GM12891 (cell line): ENCODE data around the gene CDK19.

Experiments used
- PAX5 ChIP-seq: IDR thresholded peaks from 2 replicates; pipeline ENCODE4 v1.6.1; 2011; ENCODE audit warnings: low read length, moderate library complexity, mild to moderate bottlenecking; ENCODE audit not compliant: insufficient read depth, severe bottlenecking
- POLR2A ChIP-seq: IDR thresholded peaks from 2 replicates; pipeline ENCODE4 v1.6.1; 2011; ENCODE audit warnings: low read depth, low read length, control low read depth
- POLR2AphosphoS5 ChIP-seq: IDR thresholded peaks from 2 replicates; pipeline ENCODE4 v1.6.1; 2011; ENCODE audit warnings: low read depth, low read length, control low read depth
- TAF1 ChIP-seq: IDR thresholded peaks from 2 replicates; pipeline ENCODE4 v1.6.1; 2011; ENCODE audit warnings: low read depth, low read length, control low read depth

DNA sequence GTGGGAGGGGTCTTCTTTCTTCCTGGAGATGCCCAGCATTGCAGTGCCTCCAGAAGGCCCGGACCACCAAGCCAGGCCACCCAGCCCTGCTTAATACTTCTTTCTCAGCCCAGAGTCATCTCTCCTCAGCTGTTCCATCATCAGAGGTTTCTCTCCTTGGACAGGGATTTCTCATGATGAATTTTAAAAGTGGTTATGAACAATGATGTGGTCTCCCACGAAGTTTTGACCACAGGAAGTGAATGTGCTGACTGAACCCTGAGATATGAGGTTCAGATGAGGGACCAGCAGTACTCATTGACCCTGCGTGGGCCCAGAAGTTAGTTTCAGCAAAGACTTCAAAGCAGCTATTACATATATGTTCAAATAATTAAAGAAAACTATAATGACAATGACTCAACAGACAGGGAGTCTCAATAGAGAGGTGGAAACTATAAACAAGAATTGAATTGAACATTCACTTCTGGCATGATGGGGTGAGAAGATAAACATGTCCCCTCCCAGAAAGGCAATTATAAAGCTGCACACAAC, 224.4 kb downstream of the CDK19 start:
- TF ChIP-seq POLR2AphosphoS5, result no peak
- no peak for TF ChIP-seq TAF1
- TF ChIP-seq POLR2A, result no peak
- no peak for TF ChIP-seq PAX5
